ENCODE data around the gene USP48. TPM values are rescaled to one million over a fixed set of nuclear protein-coding genes. Genes with fewer than 3 reads are reported as not detected.
"Not testable (repeated sequence)": the region's sequence is repeated elsewhere in the genome, so short reads cannot be mapped to it uniquely, and the experiment has no call there.

Gene USP48
- total RNA-seq, 1 donor from 2014 or later, result 54.5 TPM

GRCh38 chr1:21770201-21770600 is 12.7 kb downstream of the USP48 start:
- DNase-seq (ENCODE audit: low spot score), result no peak
- Mint-ChIP-seq H3K27ac (ENCODE audit: unreplicated experiment) (no peak overlapping the region), H3K9me3 (ENCODE audit: low read depth) (no peaks in the 10 kb centered on the region), H3K4me3 (ENCODE audit: unreplicated experiment) (no peak overlapping the region), H3K27me3 (ENCODE audit: low read depth) (no peaks in the 10 kb centered on the region), H3K36me3 (ENCODE audit: low read depth) (no peaks in the 10 kb centered on the region), H3K4me1 (ENCODE audit: low read depth) (peaks cover 24% of the 10 kb centered on the region)
- TF ChIP-seq CTCF (IDR thresholded peaks at IDR 0.05), result no peak

- not testable (repeated sequence) for H3K27ac Mint-ChIP-seq (ENCODE audit: unreplicated experiment); H3K4me3 Mint-ChIP-seq (ENCODE audit: unreplicated experiment); DNase-seq (ENCODE audit: low spot score); H3K36me3 Mint-ChIP-seq (ENCODE audit: low read depth); H3K9me3 Mint-ChIP-seq (ENCODE audit: low read depth); H3K27me3 Mint-ChIP-seq (ENCODE audit: low read depth)
- peaks cover 46% of the 10 kb centered on the region for H3K4me1 Mint-ChIP-seq (ENCODE audit: low read depth)
Measured at GRCh38 chr1:21767106-21767505, 15.8 kb downstream of the USP48 start.

GRCh38 chr1:21766210-21766609 is 16.7 kb downstream of the USP48 start:
- no peak overlapping the region for H3K4me3 Mint-ChIP-seq (ENCODE audit: unreplicated experiment)
- no peak for DNase-seq (ENCODE audit: low spot score)
- no peak for TF ChIP-seq CTCF (IDR thresholded peaks at IDR 0.05)
- peak overlapping the region; percentile 64 for H3K27ac Mint-ChIP-seq (ENCODE audit: unreplicated experiment)
- no peaks in the 10 kb centered on the region for H3K27me3 Mint-ChIP-seq (ENCODE audit: low read depth)
- no peaks in the 10 kb centered on the region for H3K9me3 Mint-ChIP-seq (ENCODE audit: low read depth)
- H3K4me1 Mint-ChIP-seq (ENCODE audit: low read depth), result peaks cover 52% of the 10 kb centered on the region
- no peaks in the 10 kb centered on the region for H3K36me3 Mint-ChIP-seq (ENCODE audit: low read depth)

- no peak overlapping the region for H3K4me3 Mint-ChIP-seq (ENCODE audit: unreplicated experiment)
- no peak for TF ChIP-seq CTCF (IDR thresholded peaks at IDR 0.05)
- no peak for DNase-seq (ENCODE audit: low spot score)
- peak overlapping the region; percentile 64 for H3K27ac Mint-ChIP-seq (ENCODE audit: unreplicated experiment)
- no peaks in the 10 kb centered on the region for H3K36me3 Mint-ChIP-seq (ENCODE audit: low read depth)
- H3K27me3 Mint-ChIP-seq (ENCODE audit: low read depth), result no peaks in the 10 kb centered on the region
- peaks cover 51% of the 10 kb centered on the region for H3K4me1 Mint-ChIP-seq (ENCODE audit: low read depth)
- H3K9me3 Mint-ChIP-seq (ENCODE audit: low read depth), result no peaks in the 10 kb centered on the region
Measured at GRCh38 chr1:21764615-21765423, 18.1 kb downstream of the USP48 start.

- Mint-ChIP-seq H3K9me3 (ENCODE audit: low read depth) (no peaks in the 10 kb centered on the region), H3K27me3 (ENCODE audit: low read depth) (no peaks in the 10 kb centered on the region), H3K4me3 (ENCODE audit: unreplicated experiment) (no peak overlapping the region), H3K36me3 (ENCODE audit: low read depth) (no peaks in the 10 kb centered on the region), H3K4me1 (ENCODE audit: low read depth) (peaks cover 53% of the 10 kb centered on the region), H3K27ac (ENCODE audit: unreplicated experiment) (peak overlapping the region; percentile 64)
- TF ChIP-seq CTCF (IDR thresholded peaks at IDR 0.05), result no peak
- no peak for DNase-seq (ENCODE audit: low spot score)
Measured at GRCh38 chr1:21763694-21764419, 19.1 kb downstream of the USP48 start.

Data from chondrocyte (in vitro differentiated cells).